ENCODE measurements around the gene ZNF622.

ZNF622 gene, protein sequence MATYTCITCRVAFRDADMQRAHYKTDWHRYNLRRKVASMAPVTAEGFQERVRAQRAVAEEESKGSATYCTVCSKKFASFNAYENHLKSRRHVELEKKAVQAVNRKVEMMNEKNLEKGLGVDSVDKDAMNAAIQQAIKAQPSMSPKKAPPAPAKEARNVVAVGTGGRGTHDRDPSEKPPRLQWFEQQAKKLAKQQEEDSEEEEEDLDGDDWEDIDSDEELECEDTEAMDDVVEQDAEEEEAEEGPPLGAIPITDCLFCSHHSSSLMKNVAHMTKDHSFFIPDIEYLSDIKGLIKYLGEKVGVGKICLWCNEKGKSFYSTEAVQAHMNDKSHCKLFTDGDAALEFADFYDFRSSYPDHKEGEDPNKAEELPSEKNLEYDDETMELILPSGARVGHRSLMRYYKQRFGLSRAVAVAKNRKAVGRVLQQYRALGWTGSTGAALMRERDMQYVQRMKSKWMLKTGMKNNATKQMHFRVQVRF

DNA sequence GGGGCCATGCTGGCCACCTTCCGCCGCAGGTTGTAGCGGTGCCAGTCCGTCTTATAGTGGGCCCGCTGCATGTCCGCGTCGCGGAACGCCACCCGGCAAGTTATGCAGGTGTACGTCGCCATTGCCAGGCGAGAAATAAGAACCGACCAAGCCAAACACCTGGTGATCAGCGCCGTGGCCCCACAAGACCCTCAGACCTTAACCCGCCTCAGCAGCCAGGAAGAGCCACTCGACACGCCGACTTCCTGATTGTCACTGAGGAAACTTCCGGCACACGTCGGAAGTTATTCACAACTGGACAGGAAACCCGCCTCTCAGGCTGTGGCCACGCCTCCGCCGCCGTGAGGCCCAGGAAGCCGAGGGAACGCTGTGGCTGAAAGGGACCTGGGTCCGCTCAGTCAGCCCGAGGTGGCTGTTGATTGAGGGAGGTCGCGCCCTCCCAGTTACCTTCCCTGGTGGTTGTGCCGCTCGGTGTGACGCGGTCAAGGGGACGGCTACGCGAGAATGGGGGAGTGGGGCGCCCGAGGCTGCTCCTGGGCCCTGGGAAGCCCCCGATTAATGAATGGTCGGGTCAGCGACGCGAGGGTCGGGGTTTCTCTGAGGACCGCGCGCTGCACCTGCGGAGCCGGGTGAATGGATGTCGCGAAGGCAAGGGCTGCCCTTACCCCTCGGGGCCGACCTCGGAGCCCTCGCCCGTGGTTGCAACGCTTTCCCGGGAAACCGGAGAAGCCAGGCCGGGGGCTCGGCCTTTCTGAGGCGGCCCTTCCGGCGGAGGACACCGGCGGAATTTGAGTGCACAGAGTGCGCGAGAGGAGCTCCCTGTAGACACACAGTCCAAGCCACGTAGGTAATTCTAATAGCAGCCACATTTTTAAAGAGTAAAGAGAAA lies at the start of gene ZNF622:
Gene ZNF622 (minus strand): TSS at position 257 of the 889 bp plus-strand sequence. CDS start 135 bp downstream, at position 122.
- peak; percentile 78 for DNase-seq (ENCODE audit: low read depth)

DNA sequence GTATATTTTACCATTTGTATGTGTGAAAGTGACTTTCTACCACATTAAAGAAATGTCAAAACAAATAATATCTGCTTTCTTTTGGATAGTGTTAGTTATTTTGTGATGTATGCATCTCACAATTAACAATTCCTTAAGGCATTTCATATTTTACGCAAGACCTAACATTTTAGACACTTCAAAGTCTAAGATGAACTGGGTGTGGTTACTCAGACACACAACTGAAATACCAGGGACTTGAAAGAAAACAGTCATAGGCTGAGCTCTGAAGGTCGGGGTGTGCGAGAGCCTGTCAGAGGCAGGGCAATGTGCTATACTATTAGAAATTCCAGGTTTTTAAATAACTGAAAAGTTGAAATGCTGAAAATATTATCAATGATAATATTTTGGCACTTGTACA lies 44.5 kb upstream of the ZNF622 start:
- no peak for DNase-seq (ENCODE audit: low read depth)

DNA sequence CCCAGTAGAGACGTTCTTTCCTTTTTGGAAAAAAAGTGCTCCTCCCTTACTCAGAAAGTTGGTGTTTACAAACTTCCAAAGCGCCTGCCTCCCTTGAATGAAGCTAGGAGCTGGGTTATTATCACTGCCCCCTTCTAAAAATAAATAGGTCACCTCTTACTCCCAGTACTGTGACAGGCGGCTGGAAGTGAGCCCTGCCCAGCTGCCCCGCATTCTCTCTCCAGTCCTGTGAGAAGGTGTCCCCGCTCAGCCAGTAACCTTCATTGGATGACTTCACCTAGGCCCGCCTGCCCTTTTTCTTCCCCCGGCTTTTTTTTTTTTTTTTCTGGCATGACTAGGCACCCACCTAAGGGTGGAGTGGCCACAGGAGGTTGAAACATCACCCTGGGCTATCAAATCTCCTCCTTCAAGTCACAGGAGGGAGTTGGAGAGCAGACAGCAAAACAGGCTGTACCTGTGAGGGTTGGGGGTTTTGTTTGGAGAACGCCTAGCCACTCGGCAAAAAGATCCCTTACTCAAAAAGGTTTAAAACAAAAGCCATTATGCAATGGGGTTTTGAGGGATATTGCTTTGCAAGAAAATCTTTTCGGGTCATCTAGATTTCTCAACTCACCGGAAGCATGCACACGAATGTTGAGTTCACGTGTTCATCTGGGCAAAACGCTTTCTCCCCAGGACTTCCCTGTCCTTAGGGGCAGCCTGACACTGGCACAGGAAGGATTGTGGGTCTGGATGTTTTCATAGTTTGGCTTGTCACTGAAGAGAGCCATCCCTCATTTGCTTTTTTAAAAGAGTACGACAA lies 43.3 kb upstream of the ZNF622 start:
- DNase-seq (ENCODE audit: low read depth): no peak

DNA sequence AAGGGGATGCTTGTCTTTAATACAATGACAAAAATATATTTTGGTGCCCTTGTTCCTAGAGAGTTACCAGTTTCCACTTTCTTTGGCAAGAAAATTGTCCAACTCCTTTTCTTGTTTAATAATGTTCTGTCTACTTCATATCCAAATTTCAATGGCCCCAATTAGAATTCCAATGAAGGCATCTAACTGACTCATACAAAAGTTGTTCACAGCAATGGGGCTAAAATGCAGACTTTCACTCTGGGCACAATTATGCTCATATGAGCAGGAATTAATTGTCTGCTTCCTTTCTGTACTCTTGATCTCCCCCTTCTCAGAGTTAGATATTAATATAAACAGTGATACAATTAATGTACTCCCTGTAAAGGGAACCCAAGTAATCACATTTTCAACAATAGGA lies 42.1 kb upstream of the ZNF622 start:
- no peak for DNase-seq (ENCODE audit: low read depth)

DNA sequence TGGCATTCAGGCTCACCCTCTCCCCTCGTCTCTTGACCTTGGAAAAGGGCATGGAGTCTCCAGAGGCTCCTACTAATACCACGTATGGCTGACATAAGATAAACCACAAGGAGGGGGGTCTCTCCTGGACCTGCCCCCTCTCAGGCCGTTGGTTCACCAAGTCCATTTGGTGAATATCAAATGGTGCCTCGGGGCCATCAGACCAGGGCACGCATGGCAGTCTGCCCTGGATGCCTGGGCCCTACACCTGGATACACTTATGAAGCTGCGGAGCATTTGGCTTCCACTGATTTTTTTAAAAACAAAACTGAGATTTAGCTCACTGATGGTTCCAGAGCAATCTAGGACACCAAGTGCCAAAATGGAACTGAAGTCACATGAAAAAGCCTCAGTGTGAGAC lies 40.3 kb upstream of the ZNF622 start:
- no peak for DNase-seq (ENCODE audit: low read depth)

DNA sequence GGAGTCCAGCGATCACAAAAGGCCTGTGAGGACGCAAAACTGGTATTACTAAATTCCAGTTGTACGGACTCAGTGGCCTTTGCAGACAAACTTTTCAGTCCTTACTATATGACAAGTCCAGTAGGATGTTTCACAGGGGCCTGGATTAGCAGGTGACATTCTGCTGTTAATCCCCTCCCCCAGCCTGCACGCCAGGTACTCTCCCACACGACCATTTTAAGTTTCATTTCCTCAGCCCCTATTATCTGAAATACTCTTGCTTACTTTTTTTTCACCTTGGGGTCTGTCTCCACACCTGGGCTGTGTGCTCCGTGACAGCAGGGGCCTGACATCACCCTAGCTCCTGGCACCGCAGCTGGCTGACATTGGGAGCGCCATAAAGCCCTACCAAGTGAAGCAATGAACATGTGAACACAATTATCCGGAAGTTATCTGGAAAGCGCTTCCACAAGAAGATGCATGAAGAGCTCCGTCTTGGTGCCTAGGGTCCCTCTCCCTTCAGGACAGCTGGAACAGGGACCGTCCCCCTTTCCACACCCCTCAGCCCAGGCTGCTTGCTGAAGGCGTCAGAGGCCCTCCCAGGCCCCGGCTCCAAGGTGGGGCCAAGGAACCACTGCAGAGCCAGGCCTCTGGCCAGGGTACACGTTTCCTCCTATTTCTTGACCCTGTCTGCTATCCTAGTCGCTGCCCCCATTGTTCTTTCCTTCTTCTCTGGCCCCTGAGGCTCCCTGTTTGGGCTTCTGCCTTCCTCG lies 39.7 kb upstream of the ZNF622 start:
- DNase-seq (ENCODE audit: low read depth): no peak

DNA sequence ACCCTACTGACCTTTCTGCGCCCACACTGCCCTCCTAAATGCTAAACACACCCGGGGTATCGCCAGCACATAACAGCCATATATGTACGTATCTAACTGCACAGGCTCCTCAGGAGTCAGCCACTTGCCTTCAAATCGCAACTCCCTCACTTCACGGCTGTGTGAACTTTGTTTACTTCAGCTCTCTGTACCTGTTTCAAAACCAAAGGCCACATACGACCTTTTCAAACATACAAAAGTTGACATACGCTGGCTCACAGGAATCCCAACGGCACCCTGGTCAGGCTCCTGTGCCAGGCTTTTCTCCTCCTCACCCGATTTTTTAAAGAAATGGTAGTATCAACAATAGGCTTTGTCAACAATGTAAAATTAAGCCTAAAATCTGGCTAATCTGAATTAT lies 39.0 kb upstream of the ZNF622 start:
- no peak for DNase-seq (ENCODE audit: low read depth)

DNA sequence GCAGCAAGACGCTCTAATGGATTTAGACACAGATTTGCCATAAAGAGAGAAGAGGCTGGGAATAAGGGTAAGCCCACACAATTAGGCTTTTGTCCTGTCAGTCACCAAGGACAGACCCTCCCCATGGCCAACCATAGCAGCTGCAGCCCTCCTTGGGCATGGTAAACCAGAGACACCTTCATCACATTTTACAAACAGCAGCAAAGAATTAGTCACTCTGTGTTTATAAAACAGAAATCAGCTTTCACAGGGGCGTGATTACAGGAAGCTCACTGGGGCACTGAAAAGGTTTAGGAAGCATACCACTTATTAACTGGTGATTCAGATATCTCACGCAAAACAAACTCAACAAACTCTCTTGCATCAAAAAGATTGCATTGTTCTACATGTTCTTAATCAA lies 37.3 kb upstream of the ZNF622 start:
- no peak for DNase-seq (ENCODE audit: low read depth)

DNA sequence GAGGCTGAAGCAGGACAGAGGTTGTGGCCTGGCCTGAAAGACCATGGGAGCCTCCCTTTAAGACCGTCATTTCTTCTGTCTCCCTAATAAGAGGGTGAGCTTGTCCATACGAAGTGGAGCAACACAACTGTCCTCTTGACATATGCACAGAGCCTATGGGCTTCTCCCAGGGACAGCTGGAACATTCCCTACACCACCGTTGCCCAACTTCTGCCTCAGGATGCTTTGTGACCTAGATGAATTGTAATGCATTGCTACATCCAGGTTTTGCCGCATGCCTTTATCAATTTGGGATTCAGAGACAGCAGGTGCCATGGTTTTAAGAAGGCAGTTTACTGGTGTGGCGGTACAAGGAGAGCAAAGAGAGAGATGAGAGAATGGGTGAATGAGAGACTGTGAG lies 34.4 kb upstream of the ZNF622 start:
- DNase-seq (ENCODE audit: low read depth): no peak

DNA sequence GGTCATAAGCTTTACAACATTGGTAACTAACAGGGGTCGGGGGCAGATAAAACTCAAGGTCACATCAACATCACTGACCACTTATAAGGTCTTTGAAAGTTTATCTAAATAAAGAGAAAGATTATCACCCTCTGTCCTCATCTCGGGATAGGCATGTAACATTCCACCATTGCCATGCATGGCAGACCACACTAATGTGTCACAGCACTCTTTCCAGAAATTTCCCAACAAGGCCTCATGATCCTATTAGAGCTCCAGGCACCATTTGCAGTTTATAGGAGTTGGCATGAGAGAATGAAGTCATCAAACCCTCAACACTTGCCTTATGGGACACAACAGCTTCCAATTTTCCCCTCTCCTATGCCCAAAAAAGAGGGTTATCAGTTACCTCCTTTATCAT lies 31.9 kb upstream of the ZNF622 start:
- no peak for DNase-seq (ENCODE audit: low read depth)

DNA sequence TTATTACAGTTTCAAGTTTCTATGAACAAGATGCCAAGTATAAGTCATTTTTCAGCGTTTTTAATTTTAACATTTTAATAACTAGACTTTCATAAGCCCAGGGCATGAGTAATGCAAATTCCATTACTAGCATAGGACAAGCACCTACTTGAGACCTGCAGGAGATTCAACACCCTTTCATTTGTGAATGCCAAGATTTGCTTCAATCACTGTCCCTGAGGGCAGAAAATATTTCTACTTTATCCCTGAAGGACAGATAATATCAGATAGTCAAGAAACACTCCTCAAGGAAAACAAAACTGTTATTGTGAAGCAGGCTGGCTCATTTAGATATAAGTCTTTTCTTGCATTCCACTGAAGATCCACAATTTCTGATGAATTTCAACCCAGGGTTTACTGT lies 27.7 kb upstream of the ZNF622 start:
- no peak for DNase-seq (ENCODE audit: low read depth)

DNA sequence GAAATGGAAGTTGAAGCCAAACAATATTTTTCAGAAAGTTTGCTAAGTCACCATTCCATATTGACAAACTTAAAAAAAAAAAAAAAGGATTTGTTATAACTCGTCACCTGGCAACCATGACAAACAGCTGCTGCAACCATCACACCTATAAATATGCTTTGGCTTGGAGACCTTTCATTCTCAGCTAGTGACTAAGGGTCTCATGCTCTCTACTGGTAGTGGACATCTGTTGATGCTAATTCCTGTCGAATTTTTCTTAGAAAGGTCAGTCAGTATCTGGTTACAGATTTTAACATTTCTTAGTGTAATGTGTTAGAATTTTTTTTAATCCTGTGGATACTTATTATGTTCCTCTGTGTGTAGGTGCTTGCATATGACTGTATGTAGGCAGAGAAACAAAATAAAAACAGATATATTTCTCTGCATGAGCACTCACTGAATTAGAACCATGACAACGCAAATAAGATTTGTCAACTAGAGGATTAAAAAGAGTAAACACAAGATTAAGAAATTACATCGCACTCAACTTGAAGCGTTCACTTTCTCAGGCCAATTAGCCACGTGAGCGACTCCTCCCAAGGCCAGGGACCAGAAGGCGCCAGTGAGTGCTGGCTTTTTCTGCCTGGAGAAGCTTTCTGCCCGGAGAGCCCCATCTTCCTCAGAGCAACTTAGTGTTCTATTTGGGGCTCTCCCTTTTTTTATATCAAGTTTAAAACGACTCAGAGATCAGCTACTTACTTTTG lies 27.0 kb upstream of the ZNF622 start:
- no peak for DNase-seq (ENCODE audit: low read depth)

DNA sequence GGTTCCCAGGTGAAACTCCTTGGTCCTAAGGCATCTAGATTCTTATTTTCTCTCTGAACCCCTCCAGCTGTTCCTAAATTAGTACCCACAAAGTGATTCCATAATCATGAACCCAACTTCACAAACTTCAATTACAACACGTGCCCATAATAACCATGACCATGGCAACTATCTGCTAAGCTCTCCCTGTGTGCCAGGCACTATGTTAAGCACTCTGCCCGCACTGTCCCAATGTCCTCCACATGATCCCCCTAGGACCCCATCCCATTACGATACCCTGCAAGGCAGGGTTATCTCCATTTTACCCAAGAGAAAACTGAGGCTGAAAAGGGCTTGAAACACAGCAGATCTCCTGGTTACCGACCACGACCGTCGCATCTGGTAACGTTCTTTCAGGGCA lies 25.3 kb upstream of the ZNF622 start:
- no peak for DNase-seq (ENCODE audit: low read depth)

DNA sequence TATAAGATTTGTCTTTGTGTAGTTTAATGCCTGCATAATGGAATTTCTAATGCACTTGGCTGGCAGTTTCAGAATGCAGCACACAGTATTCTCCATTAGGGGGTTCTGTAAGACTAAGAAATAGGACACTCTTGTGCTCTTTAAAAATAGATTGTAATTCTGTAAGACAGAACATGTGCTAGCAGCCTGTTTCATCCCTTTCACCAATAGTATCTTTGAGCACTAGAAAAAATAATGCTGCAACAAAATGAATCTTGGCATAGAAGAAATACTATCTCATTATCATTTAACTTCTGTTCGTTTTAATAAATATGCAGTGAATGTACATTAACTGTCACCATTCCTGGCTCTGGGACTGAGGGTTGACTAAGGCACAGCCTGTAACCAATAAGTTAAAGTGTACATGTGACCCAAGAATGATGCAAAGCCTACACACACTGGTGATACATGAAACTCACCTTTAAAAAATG lies 23.8 kb upstream of the ZNF622 start:
- no peak for DNase-seq (ENCODE audit: low read depth)

DNA sequence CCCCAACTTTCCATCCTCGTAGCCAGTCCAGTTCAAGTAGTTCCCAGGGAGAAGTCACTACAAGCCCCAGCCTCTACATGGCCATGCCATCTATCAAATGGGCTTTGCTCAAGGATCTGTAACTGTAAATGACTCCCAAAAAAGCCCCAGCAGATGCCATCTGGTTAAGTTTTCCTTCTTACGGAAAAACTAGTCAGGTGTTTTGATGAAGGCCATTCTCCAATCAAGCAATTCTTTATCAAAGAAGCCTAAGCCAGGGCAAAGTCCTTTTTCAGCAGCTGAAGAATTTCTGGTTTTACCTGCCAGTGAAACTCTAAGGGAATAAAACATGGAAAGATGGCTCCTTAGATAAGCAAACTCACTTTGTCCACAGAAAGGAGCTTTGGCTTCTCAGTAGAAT lies 21.9 kb upstream of the ZNF622 start:
- no peak for DNase-seq (ENCODE audit: low read depth)

DNA sequence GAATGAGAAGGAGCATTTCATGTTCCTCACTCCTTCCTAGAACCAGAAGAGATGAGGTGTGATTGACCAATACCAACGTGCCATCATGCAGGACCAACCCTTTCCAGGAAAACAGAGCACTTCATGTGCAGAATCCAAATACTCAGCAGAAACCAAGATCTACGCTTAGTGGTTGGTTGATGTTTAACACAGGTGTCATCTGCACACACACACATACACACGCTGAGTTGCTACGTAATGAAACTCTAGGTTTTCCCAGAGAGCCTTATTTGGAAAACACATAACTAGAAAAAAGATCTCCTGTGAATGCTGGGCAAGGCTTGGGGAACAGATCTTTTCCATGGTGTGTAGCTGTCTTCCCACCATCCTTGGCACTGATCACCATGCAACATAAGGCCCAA lies 21.1 kb upstream of the ZNF622 start:
- DNase-seq (ENCODE audit: low read depth): no peak

DNA sequence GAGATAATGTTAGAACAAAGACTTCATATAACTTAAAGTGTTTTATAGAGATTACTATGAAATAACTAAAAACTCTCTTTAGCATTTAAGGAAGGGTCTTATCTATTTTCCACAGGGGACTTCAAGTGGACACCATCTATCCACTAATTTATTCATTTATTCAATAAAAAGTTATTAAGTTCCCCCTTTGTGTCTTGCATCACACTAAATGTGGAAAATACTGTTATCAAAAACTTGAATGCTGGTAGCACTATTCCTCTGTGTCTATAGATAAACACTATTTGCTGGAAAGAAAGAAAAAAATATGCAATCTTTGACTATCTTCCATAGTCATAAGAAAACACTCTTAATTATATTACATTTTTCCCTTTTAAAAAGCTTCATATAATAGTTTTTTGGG lies 20.1 kb upstream of the ZNF622 start:
- DNase-seq (ENCODE audit: low read depth): no peak

DNA sequence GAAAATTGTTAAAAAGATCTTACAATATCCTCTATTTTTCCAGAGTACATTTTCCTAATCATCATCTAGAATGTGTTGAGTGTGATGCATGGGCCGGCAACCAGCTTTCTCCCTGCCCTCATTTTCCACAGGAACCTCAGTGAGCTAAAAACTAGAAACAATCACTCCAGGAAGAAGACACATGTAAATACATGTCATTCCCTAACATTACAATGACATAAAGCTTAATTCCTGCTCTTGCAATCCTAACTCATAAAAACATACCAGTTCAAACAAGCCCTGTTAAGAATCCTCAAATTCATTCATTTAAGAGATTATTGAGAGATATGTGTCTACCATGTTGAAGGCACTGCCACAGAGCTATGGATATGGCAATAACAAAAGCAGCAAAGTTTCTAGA lies 18.5 kb upstream of the ZNF622 start:
- DNase-seq (ENCODE audit: low read depth): no peak

DNA sequence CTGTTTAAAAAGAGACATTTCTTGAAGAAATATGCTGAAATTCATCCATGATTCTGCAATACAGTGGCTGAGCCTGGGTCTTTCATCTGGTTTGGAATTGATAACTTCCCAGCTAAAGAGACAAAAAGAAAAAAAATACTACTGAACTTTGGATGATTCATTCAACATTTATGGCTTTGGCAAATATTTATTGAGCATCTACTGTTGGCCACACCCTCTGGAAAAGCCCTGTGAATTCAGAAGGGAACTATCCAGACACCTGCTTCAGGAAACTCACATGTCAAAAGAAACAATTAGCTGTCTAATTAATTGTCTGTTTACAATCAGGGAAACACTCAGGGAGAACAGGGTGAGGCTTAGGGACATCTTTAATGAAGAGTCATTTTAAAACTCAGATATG lies 17.8 kb upstream of the ZNF622 start:
- DNase-seq (ENCODE audit: low read depth): no peak

DNA sequence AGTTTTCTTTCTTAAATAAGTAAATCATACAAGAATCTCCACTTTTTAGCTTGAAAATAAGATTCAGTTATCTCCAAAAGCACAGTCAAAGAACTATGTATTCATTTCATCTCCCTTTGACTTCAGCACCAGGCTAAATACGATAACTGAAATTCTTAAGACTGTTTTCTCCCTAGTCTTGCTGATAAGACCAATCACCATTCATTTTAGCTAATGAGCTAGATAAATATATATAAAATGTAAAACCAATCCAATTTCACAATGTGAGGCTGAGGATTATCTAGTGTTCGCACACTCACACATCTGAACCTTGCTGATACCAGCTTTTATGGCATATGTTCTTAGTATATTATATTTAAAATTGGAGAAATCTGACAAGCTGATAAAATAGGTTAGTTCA lies 17.3 kb upstream of the ZNF622 start:
- DNase-seq (ENCODE audit: low read depth): no peak

Data from activated T-cell treated with anti-CD3 and anti-CD28 coated beads for 1 hour (primary cell).